NCI-H446 treated with DMSO at 0.1 percent for 48 hours (cell line): ENCODE measurements around the gene NEAT1.

ENCODE experiments used
- DNase-seq: peaks from one replicate; lab custom pipeline; 2025; lab: John Stamatoyannopoulos, UW

NEAT1 gene

DNA sequence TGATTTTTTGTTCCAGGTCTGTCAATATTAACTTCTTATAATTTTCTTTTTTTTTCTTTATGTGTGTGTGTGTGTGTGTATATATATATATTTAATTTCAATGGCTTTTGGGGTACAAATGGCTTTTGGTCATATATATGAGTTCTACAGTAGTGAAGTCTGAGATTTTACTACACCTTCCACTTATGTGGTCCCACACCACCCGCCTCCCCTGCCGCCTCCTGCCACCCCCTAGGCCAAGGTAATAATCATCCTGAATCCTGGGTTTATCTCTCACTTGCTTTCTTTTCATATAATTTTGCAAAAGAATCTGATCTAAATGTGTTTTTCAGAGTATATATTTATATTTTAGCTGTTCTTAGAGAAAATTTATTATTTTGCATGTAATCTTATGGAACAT is 11.1 kb downstream of the NEAT1 start:
- no peak for DNase-seq

DNA sequence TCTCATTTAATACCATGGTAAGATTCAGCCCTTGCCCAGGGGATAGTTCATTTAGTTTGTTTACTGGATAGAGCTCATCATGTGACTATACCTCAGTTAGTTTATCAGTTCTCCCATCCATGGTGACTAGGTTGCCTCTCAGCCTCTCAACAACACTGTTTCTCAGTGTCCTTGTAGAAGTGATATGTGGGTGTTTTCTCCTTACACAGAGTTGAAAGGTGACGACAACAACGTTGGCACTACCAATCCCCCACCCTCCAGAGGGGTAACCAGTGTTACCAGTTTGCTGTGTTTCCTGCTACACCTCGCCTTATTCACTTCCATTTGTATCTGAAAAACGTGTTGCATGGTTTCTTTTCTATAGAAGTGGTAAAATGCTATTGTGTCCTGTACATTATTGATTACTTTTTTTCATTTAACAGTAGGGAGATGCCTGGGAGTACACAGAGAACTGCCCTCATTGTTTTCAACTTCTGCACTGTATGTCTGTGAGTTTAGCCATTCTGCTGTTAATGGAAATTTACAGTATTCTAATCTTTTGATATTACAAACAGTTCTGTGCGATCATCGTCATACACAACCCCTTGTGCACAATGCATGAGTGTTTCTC is 11.6 kb downstream of the NEAT1 start:
- no peak for DNase-seq

DNA sequence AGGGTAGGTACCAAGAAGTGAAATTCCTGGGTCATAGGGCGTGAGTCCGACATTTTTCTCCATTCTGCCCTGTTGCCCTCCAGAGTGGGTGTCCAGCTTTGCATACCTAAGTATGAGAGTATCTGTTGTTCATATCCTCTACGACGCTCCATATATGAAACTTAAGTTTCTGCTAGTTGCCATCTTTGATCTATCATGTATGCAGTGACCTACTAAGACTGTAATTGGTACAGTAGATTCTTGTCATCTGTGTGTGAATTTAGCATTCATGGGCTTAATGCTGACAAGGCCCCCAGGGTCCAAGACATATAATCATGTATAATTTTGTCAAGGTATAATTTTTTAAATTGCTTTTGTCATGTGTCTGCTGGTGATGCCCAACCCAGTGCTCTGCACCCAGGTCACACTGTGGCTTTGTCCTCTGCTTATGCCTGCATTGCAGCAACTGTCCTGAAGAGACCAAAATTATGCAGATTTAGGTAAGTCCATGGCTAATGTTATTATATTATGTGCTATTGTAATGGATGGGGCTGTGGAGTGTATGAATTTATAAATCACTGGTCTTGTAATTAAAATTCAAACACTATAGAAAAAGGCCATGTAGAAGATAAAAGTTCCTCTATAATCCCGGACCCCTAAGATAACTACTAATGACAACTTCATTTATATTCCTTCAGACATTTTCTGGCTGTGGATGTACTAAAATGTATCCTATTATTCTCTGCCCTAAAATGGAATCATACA is 12.2 kb downstream of the NEAT1 start:
- no peak for DNase-seq

DNA sequence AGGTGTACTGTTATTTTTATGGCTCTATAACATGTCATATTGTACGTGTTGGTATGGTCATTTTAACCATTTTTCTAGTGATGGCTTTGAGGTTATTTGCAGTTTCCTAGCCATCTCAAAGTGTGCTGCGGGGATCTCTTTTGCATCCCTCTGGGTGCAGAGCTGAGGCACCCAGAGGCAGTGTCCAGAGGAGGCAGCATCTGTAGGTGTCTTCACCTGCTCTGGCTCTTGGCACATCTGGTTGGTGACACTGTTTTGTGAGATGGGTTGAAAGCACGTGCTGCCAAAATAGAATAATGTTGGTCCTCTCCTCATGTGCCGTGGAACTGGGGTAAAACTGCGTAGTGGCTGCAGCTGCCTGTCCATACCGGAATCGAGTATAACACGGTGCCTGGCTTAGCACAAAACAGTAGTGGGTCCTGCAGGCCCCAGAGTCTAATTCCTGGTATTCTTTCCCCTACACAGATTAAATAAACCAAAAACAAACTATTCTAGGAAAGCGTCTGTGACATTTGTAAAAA is 12.9 kb downstream of the NEAT1 start:
- DNase-seq: no peak

GRCh38 chr11:65435981-65436411 is 13.4 kb downstream of the NEAT1 start:
- DNase-seq: no peak

- no peak for DNase-seq
Measured at GRCh38 chr11:65436412-65437032, 13.9 kb downstream of the NEAT1 start.

GRCh38 chr11:65437436-65438227 is 15.0 kb downstream of the NEAT1 start:
- DNase-seq: no peak

DNA sequence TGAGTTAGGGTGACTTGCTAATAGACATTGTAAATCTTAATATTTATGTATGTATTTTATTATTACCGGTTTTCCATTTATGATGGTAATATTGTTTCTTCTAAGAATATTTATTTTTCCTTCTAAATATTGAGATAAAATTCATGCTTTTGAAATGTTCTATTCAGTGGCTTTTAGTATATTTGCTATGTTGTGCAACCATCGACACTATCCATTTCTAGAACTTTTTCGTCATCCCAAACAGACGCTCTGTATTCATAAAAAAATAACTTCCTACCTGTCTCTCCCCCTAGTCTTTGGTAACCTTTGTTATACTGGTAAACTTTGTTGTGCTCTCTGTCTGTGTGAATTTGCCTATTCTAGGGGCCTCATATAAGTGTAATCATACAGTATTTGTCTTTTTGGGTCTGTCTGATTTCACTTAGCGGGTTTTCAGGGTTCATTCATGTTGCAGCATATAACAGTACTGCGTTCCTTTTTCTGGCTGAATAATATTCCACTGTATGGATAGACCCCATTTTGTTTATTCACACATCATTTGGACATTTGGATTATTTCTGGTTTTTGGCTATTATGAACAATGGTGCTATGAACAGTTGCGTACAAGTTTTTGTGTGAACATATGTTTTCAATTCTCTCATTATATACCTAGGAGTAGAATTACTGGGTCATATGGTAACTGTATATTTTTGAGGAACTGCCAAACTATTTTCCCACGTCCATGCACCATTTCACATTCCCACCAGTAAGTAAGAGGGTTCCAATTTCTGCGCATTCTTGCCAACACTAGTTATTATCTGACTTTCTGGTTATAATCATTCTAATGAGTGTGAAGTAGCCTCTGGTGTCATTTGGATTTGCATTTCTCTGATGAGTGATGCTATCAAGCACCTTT is 15.9 kb downstream of the NEAT1 start:
- DNase-seq: peak; percentile 64

DNA sequence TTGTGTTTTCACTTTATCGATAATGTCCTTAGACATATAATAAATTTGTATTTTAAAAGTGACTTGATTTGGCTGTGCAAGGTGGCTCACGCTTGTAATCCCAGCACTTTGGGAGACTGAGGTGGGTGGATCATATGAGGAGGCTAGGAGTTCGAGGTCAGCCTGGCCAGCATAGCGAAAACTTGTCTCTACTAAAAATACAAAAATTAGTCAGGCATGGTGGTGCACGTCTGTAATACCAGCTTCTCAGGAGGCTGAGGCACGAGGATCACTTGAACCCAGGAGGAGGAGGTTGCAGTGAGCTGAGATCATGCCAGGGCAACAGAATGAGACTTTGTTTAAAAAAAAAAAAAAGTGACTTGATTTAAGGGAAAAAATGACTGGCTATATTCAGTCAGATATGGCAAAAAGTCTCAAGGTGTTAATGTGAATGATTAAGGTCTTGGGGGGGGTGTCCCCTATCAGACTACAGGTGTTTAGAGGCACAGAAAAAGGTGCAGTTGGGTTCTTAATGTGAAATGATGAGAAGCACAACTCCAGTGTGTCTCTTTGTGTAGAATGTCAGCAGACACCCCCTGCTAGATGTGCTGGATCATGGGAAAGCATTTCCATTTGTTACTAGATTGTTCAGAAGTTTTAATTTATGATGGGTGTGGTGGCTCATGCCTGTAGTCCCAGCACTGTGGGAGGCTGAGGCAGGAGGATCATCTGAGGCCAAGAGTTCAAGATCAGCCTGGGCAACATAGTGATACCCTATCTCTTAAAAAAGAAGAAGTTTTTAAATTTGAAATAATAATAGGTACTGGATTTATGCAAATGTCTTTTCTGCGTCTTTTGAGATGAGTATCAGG is 17.0 kb downstream of the NEAT1 start:
- no peak for DNase-seq

GRCh38 chr11:65440831-65441499 is 18.4 kb downstream of the NEAT1 start:
- DNase-seq: no peak

DNA sequence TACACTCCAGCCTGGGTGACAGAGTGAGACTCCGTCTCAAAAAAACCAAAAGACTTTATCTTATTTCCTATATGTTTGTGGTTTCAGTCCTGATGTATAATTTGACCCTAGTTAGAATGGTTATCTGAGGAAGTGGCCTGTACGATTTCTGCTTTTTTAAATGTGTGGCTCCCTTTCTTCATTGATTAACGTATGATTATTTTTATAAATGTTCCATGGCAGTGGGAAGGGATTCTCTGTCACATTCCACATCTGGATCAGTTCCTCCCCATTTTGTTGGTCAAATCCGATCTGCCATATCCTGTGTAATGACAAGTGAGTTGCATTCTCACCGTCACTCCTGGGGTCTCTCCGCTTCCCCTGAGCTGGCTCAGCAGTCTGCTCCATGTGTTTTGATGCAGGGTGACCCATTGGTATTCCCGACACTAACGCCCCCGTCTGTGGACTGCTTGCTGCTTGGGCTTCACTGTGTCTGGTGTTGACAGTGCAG is 20.3 kb downstream of the NEAT1 start:
- no peak for DNase-seq

DNA sequence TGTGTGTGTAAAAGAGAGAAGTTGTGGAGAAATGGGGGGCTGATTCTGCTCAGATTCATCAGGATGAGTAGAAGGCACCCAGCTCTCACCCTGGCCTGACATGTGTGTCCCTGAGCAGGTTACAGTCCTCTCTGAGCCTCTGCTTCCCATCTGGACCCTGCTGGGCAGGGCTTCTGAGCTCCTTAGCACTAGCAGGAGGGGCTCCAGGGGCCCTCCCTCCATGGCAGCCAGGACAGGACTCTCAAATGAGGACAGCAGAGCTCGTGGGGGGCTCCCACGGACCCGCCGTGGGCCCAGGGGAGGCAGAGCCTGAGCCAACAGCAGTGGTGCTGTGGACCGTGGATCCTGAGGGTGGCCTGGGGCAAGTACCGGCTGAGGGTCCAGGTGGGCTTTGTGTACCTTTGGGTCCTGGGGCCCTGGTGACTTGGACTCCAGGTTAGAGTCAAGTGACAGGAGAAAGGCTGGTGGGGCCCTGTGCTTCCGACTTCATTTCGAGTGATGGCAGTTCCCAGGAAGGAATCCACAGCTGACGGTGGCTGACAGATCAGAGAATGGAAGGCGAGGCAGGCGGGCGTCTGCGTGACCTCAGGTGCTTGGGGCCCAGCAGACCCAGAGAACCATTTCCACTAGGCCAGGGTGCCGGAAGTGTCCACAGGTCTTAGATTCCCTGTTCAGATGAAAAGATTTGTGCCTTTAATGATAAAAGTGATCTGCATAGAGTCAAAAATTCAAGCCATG is 21.9 kb downstream of the NEAT1 start:
- DNase-seq: no peak

GRCh38 chr11:65445101-65445603 is 22.6 kb downstream of the NEAT1 start:
- DNase-seq: no peak

DNA sequence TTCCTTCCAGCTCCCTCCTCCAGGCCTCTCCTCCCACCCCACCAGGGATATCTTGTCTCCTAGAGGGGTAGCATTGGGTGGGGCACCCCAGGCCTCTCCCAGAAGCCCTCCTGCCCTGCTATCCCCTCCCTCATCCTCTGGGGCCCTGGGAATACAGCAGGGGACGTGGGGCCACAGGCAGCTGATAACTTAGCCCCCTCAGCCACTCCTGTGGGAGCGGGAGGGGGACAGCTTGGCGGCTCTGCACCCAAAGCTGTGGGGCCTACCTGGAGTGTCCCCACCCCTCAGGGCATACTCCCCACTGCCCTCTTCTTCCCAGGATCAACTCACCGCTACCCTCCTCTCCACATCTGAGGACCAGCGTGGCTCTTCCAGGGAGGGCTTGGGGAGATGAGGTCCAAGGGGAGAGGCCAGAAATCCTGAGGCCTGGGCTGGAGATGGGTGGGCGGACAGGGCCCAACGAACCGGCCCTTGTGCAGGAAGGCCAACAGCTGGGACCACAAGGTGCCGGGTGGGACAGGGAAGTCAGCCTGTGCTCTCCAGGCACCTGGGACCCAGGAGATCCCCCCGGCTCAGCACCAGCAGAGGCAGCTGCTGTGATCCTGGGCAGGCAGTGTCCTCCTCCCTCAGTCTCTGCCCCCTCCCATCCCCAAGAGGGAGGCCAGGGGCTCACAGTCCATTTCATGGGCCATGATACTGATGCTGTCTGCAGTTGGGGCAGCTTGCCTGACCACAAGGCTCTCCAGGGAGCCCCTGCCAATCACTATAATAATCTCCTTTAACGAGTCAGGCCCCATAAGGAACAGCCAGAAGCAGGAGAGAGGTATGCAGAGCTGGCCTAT is 23.2 kb downstream of the NEAT1 start:
- no peak for DNase-seq

GRCh38 chr11:65446446-65447277 is 24.1 kb downstream of the NEAT1 start:
- DNase-seq: no peak

DNA sequence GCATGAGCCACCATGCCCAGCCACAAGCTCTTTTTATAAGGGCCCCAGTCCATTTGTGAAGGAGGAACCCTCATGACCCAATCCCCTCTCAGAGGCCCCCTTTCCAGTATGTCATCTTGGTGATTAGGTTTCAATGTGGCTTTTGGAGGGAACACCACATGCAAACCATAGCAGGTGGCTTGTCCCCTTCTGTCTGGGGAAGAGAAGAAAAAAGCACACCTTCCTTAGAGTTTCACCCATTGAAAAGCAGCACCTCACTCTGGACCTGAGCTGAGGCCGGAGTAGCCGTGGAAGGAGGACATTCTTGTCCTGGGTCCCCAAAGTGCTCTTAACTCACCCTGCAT is 25.4 kb downstream of the NEAT1 start:
- DNase-seq: no peak
